NCI-H128 (cell line): ENCODE results near the gene TALDO1.

Experiments
- DNase-seq: peaks from one replicate; lab custom pipeline; 2025; ENCODE audit not compliant: unreplicated experiment; lab: John Stamatoyannopoulos, UW

The TALDO1 gene

GRCh38 chr11:766936-767210 lies 19.6 kb downstream of the TALDO1 start:
- DNase-seq: no peak

GRCh38 chr11:767238-767637 lies 20.0 kb downstream of the TALDO1 start:
- no peak for DNase-seq

GRCh38 chr11:769887-770641 lies 22.8 kb downstream of the TALDO1 start:
- no peak for DNase-seq

GRCh38 chr11:770642-771616 lies 23.7 kb downstream of the TALDO1 start:
- DNase-seq: no peak

GRCh38 chr11:771617-772204 lies 24.4 kb downstream of the TALDO1 start:
- DNase-seq: no peak

- no peak for DNase-seq
Observed at GRCh38 chr11:772429-773390, 25.4 kb downstream of the TALDO1 start.

- no peak for DNase-seq
Observed at GRCh38 chr11:773425-773824, 26.2 kb downstream of the TALDO1 start.

GRCh38 chr11:773830-774229 lies 26.6 kb downstream of the TALDO1 start:
- DNase-seq: no peak

- no peak for DNase-seq
Observed at GRCh38 chr11:774873-775592, 27.8 kb downstream of the TALDO1 start.

GRCh38 chr11:776263-776560 lies 28.9 kb downstream of the TALDO1 start:
- no peak for DNase-seq

- no peak for DNase-seq
Observed at GRCh38 chr11:776561-777287, 29.5 kb downstream of the TALDO1 start.

- peak; percentile 62 for DNase-seq
Observed at GRCh38 chr11:777288-778255, 30.3 kb downstream of the TALDO1 start, which contains the start of gene GATD1. TSS of gene GATD1 (minus strand) at chr11:777487. CDS start at chr11:777462, 25 bp downstream.

GRCh38 chr11:778976-779954 lies 32.0 kb downstream of the TALDO1 start:
- DNase-seq: no peak

GRCh38 chr11:779955-780532 lies 32.8 kb downstream of the TALDO1 start:
- no peak for DNase-seq

- no peak for DNase-seq
Observed at GRCh38 chr11:782264-783174, 35.3 kb downstream of the TALDO1 start.

GRCh38 chr11:783581-784015 lies 36.3 kb downstream of the TALDO1 start:
- DNase-seq: peak; percentile 70
